Jurkat, Clone E6-1 (cell line): ENCODE measurements around the gene PFKM.
A peak's percentile ranks its signal among the peaks of the same experiment; 100 is the strongest.
"Not testable (repeated sequence)": the region's sequence is repeated elsewhere in the genome, so short reads cannot be mapped to it uniquely, and the experiment has no call there.

Experiments used
- DNase-seq: peaks from one replicate; pipeline ENCODE4 v3.0.0-alpha.2; 2011; ENCODE audit warnings: low read depth, low spot score
- H3K4me3 ChIP-seq: 2 replicates; pipeline ENCODE4 v1.5.1; 2011; ENCODE audit warnings: mild to moderate bottlenecking, low read length, control low read depth, moderate library complexity

The PFKM gene

DNA sequence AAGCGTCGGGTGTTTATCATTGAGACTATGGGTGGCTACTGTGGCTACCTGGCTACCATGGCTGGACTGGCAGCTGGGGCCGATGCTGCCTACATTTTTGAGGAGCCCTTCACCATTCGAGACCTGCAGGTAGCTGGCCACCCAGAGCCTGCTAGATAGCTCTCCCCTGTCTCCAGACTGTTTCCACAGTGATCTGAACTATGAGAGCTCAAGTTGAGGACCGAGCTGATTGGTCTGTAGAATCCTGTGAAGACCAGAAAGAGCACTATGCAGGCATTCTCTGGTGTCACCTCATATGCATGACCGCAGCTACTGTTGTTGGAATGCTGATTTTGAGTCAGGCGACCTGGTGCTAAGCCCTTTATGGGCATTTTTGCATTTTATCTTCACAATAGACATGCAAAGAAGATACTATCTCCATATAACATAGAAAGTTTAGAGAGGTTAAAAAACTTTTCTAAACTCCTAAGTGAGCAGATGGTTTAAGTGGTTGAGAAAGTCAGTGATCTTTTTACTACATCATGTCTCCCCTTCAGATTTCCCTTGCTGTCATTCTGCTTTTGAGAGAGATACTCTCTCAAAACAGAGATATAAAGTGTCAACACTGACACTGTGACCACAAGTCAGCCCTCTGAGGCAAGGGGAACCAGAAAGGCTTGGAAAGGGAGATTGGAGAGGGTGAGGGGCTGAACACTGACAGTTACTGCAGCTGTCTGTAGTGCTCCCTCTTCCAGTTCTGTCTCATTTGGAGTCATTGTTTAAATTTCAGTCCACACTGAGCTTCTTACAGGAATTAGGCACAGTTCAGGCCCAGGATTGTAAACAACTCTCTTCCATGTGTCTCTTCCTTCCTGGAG is 23.9 kb downstream of the PFKM start:
- DNase-seq = no peak
- H3K4me3 ChIP-seq = no peak overlapping the region

GRCh38 chr12:48143898-48144297 is 24.7 kb downstream of the PFKM start:
- no peak overlapping the region for H3K4me3 ChIP-seq
- DNase-seq = peak; percentile 22

- DNase-seq = no peak
- no peak overlapping the region for H3K4me3 ChIP-seq
Measured at GRCh38 chr12:48145981-48146380, 26.8 kb downstream of the PFKM start.

- no peak for DNase-seq
- H3K4me3 ChIP-seq = no peak overlapping the region
Measured at GRCh38 chr12:48151103-48151771, 32.1 kb downstream of the PFKM start.

GRCh38 chr12:48155786-48156185 is 36.6 kb downstream of the PFKM start:
- DNase-seq, H3K4me3 ChIP-seq: not testable (repeated sequence)

DNA sequence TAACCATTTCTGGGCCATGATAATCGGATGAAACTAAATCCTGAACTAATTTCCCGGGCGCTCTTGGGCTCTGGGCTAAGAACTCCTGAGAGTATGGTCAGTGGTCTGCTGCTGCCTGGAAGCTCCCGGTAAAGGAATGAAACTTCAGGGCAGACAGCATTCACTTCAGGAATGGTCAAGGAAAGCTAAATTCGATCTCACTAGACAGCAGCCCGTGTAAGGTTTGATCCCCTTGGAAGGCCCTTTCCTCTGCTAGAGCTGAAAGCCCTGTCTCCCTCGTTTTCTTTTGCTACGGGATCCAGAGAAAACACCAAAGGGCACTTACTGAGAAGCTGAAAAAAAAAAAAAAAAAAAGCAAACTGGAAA is 37.5 kb downstream of the PFKM start:
- no peak for DNase-seq
- H3K4me3 ChIP-seq = peak overlapping the region; percentile 97

DNA sequence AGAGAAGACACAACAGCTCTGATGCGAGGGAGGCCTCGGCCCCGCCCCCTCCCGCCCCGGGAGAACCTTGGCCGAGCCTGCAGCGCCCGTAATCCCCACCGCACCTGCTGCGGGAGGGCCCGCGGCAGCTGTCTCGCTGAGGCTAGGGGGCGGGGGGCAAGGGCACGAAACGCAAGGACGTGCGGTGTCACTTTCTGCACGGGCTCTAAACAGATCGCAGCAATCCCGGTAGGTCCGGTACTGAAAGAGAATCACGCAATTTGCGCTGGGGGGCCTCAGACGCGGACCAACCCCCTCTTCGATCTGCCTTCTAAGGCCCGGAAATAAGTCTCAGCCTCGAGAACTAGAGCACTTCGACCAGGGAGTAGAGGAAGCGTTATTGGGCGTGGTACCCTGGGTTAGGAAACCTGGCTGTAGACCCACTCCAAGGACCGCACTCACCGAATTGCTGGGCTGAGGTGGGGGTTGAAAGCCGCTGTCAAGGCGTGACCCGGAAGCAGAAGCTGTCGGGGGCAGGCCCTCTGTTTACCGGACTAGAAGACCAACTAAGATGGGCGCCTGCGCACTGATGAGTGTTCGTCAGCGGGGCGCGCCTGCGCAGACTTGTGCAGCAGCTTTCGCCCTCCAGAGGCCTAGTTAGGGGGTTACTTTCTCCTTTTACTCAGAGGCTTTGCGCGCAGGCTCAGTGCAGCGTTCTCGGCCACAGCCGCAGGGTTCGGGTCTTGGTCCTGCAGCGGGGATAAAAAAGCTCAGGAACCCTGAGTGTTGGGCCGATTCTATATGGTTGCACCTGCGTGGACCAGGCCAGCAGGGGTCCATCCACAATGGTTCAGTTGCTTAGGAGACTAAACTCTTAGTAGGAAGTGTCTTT is 38.1 kb downstream of the PFKM start, which contains the start of gene ASB8:
Gene ASB8 (minus strand): TSS at position 498 of the 871 bp plus-strand sequence. CDS start 4,019 bp downstream, outside the sequence.
- H3K4me3 ChIP-seq = peak within 1 kb of the TSS; percentile 97
- DNase-seq = peak; percentile 99

DNA sequence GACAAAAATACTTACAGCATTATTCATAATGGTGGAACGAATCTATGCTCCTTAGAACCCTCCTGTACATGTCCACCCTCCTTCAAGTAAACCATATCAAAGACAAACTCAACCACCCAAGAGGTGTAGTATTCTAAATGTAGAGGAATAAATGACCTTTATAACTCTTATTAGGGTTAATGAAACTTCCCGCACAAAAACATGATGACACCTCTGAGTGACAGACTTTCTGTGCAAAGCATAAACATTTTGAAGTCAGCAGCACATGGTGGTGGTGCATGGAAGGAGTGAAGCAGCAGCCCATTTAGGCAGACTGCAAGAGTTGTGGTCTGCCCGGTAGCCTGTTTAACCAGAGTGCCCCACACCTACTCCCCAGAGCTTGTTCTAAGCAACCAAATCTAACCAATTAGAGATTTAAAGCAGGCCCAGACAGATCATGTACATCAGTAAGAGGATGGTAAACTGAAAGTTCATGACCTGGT is 38.8 kb downstream of the PFKM start:
- peak overlapping the region; percentile 97 for H3K4me3 ChIP-seq
- DNase-seq = no peak

DNA sequence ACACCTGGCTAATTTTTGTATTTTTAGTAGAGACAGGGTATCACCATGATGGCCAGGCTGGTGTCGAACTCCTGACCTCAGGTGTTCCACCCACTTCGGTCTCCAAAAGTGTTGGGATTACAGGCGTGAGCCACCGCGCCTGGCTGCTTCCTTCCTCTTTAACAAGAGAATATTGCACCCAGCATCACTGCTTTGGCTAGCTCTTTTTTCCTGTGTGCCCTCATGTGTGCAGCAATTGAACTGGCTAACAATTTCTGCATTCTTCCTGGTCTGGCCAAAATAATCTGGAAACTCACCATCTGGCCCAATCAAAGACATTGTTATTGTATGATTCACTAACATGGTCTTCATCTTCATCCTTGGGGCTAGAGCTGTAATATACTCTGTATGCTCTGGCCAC is 40.9 kb downstream of the PFKM start:
- DNase-seq = no peak

DNA sequence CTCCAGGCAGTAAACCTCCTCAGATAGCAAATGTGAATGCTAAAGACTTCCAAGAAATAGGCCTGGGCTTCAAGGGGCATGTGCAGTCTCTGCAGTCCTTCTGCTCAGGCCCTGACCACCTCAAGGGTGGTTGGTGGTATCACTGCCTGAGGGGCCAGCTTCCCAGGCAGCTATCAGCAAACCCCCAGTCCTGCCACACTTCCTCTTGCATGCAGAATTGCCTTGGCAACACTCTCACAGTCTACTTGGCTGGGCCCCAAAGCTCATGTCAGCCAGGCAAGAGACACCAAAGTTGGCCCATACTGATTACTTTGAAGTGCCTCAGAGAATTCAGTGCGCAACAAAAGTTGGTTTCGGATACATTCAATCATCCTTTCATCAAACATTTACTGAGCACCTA is 41.6 kb downstream of the PFKM start:
- no peak overlapping the region for H3K4me3 ChIP-seq
- peak; percentile 47 for DNase-seq

More for the DNA sequence above, 40.9 kb downstream of the PFKM start:
- H3K4me3 ChIP-seq = no peak overlapping the region

DNA sequence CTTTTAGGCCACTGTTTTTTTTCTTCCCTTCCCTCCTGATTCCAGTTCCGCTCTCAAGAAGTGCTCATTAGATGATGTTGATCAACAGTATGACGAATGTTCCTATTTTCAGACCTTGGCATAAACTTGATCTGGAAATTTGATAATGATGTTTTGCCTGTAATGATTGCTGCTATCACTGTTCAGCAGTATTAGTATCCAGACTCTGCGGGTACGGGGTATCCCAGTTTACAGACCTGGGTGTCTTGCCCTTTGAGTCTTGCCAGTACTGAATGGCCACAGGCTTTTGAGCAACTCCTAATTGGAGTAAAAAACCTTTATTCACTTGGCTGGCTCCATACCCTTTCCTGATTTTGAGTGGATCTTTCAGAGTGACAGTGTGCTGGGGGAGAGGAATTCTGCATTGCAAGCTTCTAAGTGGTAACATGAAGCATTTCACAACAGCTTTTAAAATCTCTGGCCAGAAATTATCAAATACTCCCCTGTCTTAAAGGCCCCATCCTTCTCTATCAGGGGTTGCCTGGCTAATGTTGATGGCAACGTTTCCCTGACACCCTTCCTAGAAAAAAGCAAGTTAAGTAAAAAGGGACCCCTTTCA is 44.1 kb downstream of the PFKM start:
- H3K4me3 ChIP-seq = no peak overlapping the region
- no peak for DNase-seq

DNA sequence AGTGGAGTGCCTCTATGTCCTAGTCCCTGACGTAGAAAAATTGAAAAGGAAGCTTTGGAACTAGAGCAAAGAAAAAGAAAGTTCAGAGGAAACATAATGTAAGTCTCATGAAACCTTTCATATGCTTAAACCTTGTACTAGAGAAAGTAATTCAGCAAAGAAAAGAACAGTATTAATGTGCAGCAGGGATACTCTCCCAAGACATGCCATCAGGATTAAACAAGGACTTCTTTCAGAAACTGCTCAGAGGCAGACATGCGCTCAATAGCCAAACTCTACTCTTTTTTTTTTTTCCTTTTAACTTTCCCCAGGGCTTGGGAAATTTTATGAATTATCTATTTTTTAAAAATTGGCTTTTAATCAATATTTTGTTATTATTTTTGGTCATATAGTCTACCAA is 45.3 kb downstream of the PFKM start:
- H3K4me3 ChIP-seq = no peak overlapping the region
- no peak for DNase-seq

- no peak overlapping the region for H3K4me3 ChIP-seq
- peak; percentile 62 for DNase-seq
Measured at GRCh38 chr12:48165089-48165981, 46.2 kb downstream of the PFKM start.

DNA sequence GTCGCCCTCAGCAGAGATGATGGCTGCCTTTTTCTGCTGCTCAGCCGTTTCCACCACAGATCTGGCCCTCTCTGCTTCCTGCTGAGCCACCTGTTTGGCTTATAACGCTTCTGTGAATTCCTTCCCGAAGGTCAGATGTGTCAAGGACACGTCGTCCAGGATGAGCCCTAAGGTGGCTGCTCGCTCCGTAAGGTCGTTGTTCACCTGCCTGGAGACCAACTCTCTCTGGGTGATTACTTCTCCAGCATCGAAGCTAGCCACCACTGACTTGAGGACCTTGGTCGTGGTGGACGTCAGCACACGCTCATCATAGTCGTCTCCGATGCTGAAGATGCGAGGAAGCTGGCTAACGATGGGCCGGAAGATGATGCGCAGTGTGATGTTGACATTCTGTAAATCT is 49.8 kb downstream of the PFKM start:
- DNase-seq = no peak
- no peak overlapping the region for H3K4me3 ChIP-seq

DNA sequence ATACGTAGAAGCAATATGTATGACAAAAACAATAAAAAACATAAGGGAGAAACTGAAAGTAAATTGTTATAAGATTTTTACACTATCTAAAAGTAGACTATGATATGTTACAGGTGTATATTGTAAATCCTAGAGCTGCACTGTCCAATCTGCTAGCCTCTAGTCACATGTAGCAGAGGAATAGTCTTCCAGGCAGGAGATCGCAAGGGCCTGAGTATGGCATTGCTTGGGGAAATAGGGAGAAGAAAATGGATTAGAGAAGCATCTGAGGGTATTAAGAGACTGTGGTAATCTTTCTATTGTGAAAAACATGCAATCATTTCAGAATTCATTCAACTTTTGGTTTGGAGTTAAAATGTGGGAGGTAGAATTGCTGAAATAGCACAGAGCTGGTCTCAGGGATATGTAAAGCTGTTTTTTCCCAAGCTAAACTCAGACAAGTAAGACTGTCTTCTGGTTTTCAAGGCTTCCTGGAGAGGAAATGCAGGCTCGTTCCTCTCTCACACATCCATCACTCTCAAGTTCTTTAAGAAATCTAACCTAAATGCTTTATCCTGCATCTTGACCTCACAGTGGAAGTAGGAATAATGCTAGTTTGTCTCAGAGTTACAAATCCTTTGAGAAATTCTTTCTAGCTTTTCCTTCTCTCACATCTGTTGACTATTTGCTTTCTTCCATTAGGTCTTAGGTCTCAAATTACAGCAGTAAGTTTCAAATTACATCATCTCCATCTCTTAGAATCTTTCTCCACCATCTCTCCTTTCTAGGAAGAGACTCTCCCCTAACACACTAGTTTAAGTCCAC is 56.7 kb downstream of the PFKM start:
- DNase-seq = no peak
- no peak overlapping the region for H3K4me3 ChIP-seq

DNA sequence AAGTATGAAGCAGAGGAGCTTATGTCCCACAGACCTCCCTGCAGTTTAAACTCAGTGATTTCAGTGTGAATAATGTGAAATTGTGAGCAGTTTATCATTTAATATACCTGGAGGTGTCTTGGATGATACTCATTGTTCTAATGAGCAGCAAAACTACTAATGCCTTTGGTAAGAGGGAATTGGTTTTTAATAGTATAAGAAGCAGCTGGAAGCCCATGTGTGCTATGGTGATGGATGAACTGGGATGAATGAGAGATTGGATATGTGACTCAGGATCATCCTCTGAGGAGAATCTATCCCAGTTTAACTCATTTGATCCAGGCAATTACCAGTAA is 57.2 kb downstream of the PFKM start:
- DNase-seq = no peak
- no peak overlapping the region for H3K4me3 ChIP-seq

GRCh38 chr12:48177982-48178381 is 58.8 kb downstream of the PFKM start:
- no peak overlapping the region for H3K4me3 ChIP-seq
- no peak for DNase-seq

DNA sequence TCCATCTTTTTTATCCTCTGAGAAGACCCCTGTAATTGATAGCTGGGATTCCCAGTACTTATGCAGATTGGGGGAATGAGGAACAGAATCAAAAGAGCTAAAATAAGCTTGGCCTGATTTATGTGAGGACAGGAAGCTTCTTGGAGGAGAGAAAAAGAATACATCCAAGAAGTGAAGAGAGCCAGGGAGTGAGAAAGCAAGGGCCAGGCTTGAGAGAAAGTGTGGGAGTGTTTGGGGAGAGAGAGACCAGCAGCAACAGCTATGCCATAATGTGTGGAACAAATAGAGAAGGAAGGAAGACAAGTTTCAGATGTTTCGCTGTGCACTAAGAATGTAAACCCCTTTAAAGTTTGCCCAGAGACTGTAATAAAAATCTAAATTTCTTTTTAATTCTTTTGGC is 60.3 kb downstream of the PFKM start:
- H3K4me3 ChIP-seq = no peak overlapping the region
- DNase-seq = no peak
